HG03460 (cell line): ENCODE measurements around the gene VTI1B.
"Not testable (repeated sequence)": the region's sequence is repeated elsewhere in the genome, so short reads cannot be mapped to it uniquely, and the experiment has no call there.

Experiments
- ATAC-seq: cut with Tn5 transposase; IDR thresholded peaks from one replicate; pipeline ENCODE4 v1.9.1; 2021; ENCODE audit not compliant: unreplicated experiment

The VTI1B gene, protein sequence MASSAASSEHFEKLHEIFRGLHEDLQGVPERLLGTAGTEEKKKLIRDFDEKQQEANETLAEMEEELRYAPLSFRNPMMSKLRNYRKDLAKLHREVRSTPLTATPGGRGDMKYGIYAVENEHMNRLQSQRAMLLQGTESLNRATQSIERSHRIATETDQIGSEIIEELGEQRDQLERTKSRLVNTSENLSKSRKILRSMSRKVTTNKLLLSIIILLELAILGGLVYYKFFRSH

DNA sequence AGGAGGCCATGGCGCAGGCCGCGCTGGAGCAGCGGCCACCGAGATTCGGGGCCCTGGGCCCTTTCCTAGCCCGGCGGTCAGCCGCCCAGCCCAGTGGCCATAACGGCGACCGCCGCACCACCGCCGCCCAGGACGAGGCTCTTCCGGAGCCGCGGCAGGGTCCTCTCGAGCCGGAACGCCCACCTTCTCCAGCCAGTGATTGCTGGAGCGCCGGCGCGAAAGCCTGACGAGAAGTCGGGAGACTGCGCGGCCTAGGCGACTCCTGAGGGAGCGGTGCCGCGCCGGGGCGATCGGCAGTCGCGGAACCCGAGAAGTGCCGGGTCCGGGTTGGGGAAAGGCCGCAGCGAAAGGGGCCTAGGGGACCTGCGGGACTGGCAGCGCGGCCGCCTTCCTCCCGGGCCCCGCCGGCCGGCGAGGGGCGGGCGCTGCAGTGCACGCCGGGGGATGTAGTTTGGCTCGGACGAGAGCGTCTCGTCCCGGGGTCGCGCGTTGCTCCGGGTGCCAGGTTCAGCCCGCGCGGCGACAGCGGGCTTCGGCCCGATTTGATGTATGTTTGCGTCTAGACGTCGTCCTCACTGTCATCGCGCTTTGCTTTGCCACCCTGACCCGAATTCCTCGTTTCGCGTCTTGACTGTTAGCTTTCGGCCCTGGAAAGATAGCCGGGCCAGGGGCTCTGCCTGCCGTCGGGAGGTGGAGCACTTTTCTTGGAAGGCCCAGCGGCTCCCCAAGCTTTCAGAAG, at the start of gene VTI1B:
Gene VTI1B, minus strand, starts transcription at position 153 of the 739 bp plus-strand sequence. Its CDS starts 143 bp downstream, at position 10.
- peak; percentile 88 for ATAC-seq

GRCh38 chr14:67722293-67722692, 47.9 kb upstream of the VTI1B start:
- ATAC-seq: no peak

GRCh38 chr14:67721875-67722274, 47.4 kb upstream of the VTI1B start:
- no peak for ATAC-seq

- no peak for ATAC-seq
Observed at GRCh38 chr14:67719866-67720265, 45.4 kb upstream of the VTI1B start.

GRCh38 chr14:67719385-67719784, 45.0 kb upstream of the VTI1B start:
- not testable (repeated sequence) for ATAC-seq

- no peak for ATAC-seq
Observed at GRCh38 chr14:67718265-67718664, 43.8 kb upstream of the VTI1B start.

DNA sequence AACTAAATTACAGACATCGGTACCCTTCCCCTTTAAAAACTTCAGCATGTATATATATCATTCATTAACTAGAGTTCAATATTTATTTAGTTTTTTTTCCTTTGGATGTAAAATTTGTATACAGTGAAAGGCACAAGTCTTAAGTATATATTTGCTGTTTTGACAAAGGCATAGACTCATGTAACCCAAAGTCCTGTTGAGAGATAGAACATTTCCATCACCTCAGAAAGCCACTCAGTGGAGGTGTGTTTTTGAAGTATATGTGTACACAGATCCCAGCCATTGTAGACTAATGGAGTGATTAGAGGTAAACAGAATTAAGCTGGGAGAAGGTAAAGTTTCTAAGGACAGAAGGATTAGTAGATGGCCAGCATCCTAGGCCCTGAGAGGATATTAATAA, 42.6 kb upstream of the VTI1B start:
- no peak for ATAC-seq

GRCh38 chr14:67710209-67710608, 35.8 kb upstream of the VTI1B start:
- ATAC-seq: no peak

DNA sequence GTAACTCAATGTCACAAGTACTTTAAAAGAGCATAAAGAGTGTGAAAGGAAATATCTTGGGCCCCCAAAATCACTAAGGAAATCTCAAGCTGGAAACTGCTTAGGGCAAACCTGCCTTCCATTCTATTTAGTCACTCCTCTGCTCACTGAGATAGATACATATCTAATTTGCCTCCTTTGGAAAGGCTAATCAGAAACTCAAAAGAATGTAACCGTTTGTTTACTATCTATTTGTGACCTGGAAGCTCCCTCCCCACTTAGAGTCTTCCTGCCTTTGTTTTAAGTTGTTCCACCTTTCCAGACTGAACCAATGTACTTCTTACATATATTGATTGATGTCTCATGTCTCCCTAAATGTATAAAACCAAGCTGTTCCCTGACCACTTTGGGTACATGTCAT, 35.4 kb upstream of the VTI1B start:
- ATAC-seq: not testable (repeated sequence)

DNA sequence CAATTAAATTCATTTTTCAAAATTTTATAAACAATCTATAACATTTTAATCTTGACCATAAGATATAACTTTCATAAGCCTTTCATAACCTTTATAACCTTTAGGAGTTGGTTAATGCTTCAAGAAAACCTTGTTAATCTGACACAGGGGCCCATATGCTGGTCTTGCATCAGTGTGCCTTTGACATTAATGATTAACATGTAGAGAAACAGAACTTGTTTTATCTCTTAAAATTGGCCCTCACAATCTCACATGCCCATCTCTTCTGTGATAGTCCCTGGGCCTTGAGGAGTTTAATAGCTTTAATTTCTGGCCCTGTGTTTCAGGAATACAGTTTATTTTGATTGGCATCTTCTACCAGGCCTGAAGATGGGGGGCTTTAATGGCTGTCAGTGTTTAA, 34.9 kb upstream of the VTI1B start:
- not testable (repeated sequence) for ATAC-seq

DNA sequence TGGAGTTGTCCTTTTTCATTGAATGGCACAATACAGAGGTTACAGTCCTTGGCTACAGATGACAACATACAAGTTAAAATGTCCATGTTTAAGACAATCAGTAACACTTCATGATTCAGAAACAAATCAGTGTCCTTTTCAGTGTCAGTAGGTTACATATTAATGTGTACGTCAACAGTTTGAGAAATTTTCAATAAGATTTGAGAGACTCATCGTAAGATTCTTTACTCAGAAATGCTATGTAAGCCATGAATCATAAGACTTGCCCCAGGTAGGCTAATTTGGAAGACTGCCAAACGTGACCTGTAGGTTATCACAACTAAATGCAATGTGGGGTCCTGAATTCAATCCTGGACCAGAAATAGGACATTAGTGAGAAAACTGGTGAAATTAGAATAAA, 30.8 kb upstream of the VTI1B start:
- ATAC-seq: no peak

- ATAC-seq: peak; percentile 54
Observed at GRCh38 chr14:67704484-67705089, 30.2 kb upstream of the VTI1B start.

DNA sequence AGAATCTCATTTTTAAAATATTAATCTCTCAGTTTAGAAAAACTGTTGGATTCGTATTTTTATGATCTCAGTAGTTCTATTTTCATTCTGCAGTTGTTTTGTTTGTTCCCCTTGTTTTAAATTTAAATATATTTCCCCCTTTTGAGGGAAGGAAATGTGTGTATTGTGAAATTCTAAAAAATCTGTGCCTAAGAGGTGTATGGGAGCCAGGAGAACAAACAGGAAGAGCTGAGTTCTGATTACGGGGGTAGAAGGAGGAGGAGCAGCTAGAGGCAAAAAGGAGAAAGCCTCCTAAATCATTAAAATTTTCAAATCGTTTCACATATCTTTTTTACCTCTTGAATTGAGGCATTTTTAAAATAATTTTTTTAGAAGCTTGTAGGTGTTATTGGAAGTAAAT, 29.6 kb upstream of the VTI1B start:
- no peak for ATAC-seq

DNA sequence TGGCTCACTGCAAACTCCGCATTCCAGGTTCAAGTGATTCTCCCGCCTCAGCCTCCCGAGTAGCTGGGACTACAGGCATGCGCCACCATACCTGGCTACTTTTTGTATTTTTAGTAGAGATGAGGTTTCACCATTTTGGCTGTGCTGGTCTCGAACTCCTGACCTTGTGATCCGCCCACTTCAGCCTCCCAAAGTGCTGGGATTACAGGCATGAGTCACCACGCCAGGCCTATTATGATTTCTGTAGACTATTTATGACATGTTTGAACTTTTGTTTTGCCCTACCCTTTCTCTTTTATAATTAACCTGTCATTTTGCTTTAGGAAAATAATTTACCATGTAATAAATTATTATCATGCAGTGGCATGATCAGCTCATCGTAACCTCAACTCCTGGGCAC, 27.1 kb upstream of the VTI1B start, which contains the start of gene RDH12:
Gene RDH12, plus strand, starts transcription at position 395 of the 400 bp plus-strand sequence. CDS start 20,757 bp downstream, outside the sequence.
- ATAC-seq: not testable (repeated sequence)

- no peak for ATAC-seq
Observed at GRCh38 chr14:67698179-67698578, 23.7 kb upstream of the VTI1B start.

DNA sequence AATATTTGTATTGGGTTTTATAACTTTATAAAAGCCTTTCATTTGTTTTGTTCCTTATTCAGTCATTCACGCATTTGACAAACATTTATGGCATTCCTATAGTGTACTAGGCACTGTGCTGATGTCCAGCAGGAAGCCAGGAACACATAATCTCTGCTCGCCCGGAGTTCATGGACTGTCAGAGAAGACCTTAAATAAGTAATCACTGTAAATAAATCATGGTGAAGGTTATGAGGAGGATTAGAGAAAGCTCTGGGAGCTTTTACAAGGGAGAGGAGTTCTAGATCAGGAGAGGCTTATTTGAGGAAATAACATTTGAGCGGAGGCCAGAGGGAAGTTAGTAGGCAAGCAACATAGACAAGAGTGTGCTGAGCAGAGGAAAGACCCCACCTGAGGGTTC, 22.6 kb upstream of the VTI1B start:
- ATAC-seq: no peak

DNA sequence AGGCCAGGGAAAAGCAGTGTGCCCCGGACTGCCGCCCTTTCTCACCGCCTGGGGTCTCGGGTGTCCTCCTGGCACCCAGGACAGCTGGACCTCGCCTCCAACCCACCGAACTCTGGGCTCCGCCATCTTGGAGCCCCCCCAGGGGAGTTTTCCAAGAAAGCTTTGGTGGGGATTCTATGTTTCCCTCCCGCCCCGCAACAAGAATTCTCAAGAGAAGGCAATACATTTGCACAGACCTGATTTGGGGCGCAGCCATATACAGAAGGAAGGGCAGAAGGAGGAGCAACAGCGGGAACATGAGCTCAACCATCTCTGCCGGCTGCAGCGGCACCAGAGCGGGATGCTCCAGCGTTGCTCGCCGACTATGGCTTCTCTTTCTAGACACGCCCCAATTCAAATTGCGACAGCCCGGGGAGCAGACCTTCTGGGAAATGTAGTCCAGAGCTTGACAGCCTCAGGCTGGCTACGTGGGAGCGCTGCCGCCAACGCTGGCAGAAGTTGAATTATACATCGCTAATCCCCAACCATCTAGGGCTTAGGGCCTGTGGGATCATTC, 21.0 kb upstream of the VTI1B start, which contains the start of gene RDH11:
Gene RDH11, minus strand, starts transcription at position 371 of the 556 bp plus-strand sequence. Its CDS starts 61 bp downstream, at position 310.
- ATAC-seq: peak; percentile 90

DNA sequence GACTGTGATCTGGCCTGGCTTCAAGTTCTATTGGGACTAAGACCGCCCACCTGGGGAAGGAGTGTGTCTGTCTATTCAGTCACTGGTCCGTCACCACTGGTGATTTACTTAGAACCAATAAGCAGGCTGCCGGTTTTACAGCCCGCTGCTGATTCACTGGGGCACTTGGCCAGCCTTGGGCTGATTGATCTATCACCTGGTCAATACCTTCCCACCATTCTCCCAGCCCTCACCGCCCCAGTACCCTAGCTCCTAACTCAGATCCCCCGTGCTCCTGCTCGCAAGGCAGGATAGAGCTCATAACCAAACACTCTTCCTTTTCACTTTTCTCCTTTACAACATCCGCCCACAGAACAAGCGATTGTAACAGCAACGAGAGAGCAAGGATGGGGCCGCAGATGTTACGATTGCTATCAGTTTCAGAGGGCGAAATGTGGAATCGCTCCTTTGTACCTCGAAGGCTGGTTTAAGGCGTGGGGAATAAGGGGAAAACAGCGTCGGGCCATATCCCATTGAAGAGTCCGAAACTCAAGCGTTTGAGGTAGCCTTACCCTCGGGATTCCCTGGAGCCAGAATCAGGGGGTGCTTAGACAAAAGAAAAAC, 20.5 kb upstream of the VTI1B start:
- peak; percentile 90 for ATAC-seq

GRCh38 chr14:67690011-67690410, 15.6 kb upstream of the VTI1B start:
- ATAC-seq: no peak

GRCh38 chr14:67683842-67684241, 9.4 kb upstream of the VTI1B start:
- ATAC-seq: no peak

DNA sequence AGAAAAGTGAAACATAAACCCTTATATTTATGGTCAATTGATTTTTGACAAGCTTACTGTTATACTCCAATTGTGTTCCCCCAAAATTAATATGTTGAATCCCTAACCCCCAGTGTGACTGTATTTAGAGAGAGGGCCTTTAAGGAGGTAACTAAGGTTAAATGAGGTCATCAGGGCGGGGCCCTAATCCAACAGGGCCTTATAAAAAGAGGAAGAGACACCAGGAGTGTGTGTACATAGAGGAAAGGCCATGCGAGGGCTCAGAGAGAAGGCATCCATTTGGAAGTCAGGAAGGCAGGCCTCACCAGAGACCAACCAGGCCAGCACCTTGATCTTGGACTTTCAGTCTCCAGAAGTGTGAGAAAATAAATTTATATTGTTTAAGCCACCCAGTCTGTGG, 6.5 kb upstream of the VTI1B start:
- ATAC-seq: no peak
